T-helper 1 cell (primary cell): ENCODE measurements around the gene ANKRD35.
"Not testable (repeated sequence)": the region's sequence is repeated elsewhere in the genome, so short reads cannot be mapped to it uniquely, and the experiment has no call there.

Experiments used
- DNase-seq, 5 donors: peaks; one replicate each; pipeline ENCODE4 v3.0.0-alpha.2; 2012 to 2020
- total RNA-seq, 4 donors: gene quantifications; one replicate each; lab custom pipeline; 2026; lab: John Stamatoyannopoulos, UW

ANKRD35 gene, protein sequence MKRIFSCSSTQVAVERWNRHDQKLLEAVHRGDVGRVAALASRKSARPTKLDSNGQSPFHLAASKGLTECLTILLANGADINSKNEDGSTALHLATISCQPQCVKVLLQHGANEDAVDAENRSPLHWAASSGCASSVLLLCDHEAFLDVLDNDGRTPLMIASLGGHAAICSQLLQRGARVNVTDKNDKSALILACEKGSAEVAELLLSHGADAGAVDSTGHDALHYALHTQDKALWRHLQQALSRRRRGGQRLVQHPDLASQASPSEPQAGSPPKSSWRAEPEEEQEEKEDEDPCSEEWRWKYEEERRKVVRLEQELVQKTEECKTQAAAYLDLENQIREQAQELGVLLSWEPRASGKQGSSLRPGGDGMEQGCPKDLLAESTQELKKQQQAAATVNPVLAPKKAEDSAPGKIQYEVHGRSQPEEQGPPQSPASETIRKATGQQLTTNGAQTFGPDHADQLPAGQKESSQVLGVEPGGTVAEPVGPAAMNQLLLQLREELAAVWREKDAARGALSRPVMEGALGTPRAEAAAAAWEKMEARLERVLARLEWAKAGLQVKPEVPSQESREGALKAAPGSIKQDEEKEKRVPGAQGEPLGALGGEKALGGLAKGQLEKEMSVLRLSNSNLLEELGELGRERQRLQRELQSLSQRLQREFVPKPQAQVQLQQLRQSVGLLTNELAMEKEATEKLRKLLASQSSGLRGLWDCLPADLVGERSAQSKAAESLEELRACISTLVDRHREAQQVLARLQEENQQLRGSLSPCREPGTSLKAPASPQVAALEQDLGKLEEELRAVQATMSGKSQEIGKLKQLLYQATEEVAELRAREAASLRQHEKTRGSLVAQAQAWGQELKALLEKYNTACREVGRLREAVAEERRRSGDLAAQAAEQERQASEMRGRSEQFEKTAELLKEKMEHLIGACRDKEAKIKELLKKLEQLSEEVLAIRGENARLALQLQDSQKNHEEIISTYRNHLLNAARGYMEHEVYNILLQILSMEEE
- 0 to 0.36 (median 0.17) reads per million in 4 donors for total RNA-seq

DNA sequence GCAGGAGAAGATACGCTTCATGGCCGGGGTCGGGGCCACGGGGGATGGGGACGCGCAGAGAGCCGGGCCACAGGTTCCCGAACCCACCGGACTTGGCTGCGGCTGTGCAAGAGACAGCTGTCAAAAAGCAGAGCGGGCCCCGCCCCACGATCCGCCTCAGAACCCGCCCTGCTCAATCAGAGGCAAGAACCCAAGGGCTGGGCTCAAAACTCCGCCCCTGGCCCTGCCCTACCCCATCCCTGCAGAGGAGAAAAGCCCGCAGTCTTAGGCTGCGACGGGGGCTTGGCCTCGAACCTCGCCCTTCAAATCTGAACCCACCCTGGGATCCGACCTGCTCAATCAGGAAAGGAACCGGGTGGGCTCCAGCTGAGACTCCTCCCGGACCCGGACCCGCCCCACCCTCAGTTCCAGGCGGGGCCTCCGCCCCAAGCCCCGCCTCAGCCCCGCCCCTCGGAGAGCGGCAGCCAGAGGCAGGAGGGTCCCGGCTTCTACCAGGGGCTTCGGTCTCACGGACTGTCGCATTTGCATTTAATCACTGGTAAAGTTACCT is at the start of gene ANKRD35:
TSS of gene ANKRD35 (minus strand) at position 129 of the 550 bp plus-strand sequence. CDS start at position 21, 108 bp downstream.
- peak; percentile 73 to 85 (median 83) for DNase-seq

DNA sequence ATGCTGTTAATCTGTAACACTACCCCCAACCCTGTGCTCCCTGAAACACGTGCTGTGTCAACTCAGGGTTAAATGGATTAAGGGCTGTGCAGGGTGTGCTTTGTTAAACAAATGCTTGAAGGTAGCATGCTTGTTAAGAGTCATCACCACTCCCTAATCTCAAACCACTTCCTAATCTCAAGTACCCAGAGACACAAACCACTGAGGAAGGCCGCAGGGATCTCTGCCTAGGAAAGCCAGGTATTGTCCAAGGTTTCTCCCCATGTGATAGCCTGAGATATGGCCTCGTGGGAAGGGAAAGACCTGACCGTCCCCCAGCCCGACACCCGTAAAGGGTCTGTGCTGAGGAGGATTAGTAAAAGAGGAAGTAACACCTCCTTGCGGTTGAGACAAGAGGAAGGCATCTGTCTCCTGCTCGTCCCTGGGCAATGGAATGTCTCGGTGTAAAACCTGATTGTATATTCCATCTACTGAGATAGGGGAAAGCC is 46.9 kb upstream of the ANKRD35 start:
- DNase-seq = peak in 3 of 5 donors; percentile 21 to 33 (median 28)

GRCh38 chr1:145927916-145928643 is 42.4 kb upstream of the ANKRD35 start:
- DNase-seq = no peak

DNA sequence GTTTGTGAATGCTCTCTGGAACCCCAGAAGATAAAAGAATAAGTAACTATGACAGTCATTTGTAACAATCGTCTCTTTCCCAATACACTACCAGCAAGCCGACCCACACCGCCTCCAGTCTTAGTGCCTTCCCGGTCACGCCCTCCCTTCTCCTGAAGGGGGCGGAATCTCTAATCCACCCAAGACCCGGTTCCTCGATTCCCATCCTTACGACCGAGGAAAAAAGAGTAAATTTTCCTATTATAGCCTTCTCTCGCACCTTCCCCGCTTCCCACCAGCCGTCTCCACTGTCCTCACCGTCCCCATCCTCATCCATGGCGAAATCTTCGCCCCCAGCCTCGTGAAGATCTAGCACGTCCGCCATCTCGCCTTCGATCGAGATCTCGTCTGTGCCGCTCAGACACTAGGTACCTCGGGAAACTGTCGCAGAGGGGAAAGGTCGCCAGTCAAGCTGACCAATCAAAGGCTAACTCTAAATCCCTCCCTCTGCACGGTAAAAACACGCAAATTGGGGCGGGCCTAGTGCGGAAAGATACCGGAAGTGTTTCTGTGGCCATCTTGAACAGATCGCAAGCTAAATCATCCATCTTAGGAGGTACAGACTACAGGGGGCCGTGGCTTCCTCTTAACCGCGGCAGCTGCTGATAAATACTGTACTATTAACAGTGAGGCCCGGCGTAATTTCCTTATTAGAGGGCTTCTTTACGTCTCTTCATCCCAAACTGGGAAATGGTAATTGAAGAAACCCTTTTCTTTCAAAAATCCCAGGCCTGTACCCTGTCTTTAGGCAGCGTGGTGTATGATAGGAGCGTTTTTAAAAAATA is 41.6 kb upstream of the ANKRD35 start, which contains the start of gene RBM8A:
TSS of gene RBM8A (minus strand) at position 422 of the 824 bp plus-strand sequence. CDS start at position 364, 58 bp downstream.
- DNase-seq = peak; percentile 84 to 98 (median 92)

DNA sequence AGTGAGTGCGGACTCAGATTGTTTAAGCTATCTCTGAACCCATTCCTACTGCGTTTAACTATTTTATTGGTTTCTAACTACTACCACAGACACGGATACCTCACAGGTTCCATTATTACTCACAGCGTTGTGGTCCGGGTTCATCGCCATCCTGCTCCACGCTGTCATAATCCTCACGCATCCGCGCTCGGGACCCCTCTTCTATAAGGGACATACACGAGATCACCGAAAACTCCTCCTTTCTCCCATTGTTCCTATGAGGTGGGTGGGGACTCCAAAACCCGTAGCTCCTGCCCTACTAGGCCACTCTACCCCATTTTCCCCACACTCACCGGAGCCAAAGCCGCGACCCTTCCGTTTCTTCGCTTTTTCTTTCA is 41.0 kb upstream of the ANKRD35 start:
- peak in 1 of 5 donors; percentile 54 for DNase-seq

DNA sequence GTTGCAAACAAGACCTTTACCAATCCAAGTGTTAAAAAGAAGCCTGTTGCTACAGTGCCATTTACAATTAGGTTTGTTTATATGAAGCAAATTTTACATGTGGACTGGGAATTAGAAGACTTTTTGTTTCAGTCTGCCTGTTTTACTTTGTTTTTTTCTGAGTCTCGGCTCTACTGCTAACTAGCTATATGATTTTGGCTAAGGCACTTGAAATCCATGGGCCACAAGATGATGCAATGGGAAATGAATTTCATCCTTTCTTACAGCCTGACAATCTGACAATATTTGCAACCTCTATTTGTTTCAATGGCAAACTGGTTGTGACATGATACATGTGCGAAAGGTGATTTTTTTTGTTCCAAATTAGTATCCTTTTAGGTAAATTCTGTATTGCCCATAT is 36.6 kb upstream of the ANKRD35 start:
- no peak for DNase-seq

GRCh38 chr1:145920297-145920696 is 34.6 kb upstream of the ANKRD35 start:
- not testable (repeated sequence) for DNase-seq

DNA sequence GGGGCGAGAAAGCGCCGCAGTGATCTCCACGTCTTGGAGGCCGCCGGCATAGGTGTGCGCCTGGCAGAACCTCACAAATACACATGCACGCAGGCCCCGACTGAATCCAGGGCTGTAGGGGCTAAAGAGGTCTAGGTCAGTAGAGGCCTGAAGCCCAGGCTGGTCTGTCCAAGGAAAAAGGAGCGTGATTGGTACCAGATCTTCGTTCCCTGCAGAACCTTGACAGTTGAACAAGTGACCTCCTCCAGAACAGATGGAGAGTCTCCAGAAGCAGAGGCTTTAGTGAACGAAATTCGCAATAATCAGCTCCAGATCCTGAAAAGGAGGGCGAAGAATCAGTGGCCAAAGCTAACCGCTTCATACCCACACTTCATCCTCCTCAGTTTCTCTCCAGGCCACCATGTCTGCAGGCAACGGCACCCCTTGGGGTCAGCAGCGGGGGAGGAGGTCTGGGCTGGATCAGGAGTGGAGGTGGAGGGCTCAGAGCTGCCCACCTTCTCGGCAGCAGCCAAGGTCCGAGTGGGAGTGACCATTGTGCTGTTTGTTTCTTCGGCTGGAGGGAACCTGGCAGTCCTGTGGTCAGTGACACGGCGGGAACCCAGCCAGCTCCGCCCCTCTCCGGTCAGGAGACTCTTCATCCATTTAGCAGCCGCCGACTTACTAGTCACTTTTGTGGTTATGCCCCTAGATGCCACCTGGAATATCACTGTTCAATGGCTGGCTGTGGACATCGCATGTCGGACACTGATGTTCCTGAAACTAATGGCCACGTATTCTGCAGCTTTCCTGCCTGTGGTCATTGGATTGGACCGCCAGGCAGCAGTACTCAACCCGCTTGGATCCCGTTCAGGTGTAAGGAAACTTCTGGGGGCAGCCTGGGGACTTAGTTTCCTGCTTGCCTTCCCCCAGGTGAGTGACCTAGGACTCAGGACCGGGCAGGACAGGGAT is 33.6 kb upstream of the ANKRD35 start:
- no peak for DNase-seq

GRCh38 chr1:145918144-145918991 is 32.7 kb upstream of the ANKRD35 start, which contains the start of gene PEX11B:
Gene PEX11B (minus strand): TSS chr1:145918717. CDS start chr1:145918688, 29 bp downstream.
- peak; percentile 80 to 91 (median 87) for DNase-seq

DNA sequence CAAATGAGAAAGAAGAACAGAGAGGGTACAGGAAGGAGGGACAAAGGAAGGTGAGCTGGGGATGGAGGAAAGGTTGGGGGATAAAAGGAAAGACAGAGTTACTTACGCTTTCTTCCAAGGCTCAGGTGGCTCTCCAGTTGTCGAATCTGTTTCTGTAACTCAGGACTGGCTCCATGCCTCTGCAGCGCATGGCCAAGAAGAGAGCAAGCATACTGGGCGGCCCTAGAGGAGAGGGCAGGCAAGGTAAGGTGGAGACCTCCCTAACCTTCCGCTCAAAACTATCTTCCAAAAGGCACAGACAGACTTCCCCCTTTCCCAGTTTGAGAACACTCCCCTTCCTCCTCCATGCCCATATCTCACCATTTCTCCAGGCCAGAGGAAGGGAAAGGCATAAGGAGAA is 31.9 kb upstream of the ANKRD35 start:
- DNase-seq = no peak

- DNase-seq = no peak
Measured at GRCh38 chr1:145916745-145917144, 31.1 kb upstream of the ANKRD35 start.

DNA sequence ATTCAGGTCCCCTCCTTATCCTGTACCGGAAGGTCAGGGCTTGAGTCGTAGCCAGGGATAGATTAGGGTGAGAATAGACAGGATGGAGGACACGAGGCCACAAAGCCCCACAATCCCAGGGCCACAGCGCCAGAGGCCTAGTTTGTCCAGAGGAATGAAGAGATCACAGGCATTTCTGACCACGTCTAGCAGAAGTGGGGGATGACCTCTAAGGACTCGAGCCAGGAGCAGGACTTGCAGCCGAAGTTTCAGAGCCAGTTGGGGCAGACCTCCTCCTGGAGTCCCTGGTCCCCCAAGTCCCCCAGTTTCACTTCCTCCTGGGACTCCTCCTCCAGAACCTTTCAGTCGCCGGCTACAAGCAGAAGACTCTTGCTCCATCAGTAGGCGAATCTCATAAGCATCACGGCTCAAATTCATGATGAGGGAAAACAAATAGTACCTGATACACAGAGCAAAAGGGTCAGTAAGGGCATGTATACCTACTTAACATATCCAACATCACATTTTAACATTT is 26.5 kb upstream of the ANKRD35 start:
- no peak for DNase-seq

- DNase-seq = no peak
Measured at GRCh38 chr1:145908653-145909052, 23.0 kb upstream of the ANKRD35 start.

GRCh38 chr1:145906954-145907753 is 21.5 kb upstream of the ANKRD35 start:
- DNase-seq = no peak

GRCh38 chr1:145901312-145902021 is 15.8 kb upstream of the ANKRD35 start:
- no peak for DNase-seq

DNA sequence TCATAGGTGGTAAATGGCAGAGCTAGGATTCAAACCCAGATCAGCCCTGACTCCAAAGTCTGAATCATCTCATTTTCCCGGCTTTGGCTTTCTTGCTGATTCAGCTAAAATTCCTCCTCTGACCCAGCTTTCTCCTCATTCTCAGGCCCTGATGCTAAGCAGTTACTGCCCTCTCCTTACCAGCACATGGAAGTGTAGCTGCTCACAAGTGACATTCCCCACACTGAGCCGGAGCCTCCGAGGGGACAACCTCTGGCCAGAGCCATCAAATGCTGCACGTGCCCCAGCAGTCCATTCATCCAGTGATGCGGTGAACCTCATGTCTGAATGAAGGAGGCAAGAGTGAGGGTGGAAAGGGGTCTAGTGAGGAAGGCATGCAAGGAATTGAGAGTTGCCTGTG is 13.1 kb upstream of the ANKRD35 start:
- DNase-seq = no peak

DNA sequence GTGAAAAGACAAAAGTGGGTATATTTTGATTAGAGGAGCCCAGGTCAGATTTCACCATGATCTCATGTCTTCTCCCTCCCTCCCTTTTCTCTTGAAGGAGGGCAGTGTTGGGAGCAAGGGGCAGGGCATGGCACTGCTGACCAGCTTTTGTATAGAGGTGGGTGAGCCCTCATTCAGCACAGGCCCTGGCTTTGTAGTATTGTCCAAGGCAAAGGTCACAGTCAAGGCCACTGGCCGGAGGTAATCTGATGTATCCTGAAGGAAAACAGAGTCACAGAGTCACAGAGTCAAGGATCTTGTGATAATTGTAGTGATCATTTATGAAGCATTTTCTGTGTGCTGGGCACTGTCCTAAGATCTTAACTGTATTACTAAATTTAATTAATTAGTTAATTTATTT is 12.3 kb upstream of the ANKRD35 start:
- no peak for DNase-seq
